HEK293 (cell line): ENCODE results near the gene SULT2B1.
A peak's percentile ranks its signal among the peaks of the same experiment; 100 is the strongest.

ENCODE experiments used
- CTCF ChIA-PET: fragments of 350-600 bp; formaldehyde crosslinking; extraction: SDS; loops from one replicate; lab custom pipeline; 2021; ENCODE audit warnings: antibody characterized with exemption; lab: Yijun Ruan, JAX
- POLR2A ChIA-PET: fragments of 300-600 bp; formaldehyde crosslinking; extraction: SDS; loops from one replicate; lab custom pipeline; 2020; ENCODE audit warnings: antibody characterized with exemption, inconsistent platforms; lab: Yijun Ruan, JAX
- H3K27ac ChIP-seq: fragments of 200-500 bp; sonication (Bioruptor generic); 2 replicates; pipeline ENCODE4 v1.5.1; 2014; ENCODE audit warnings: low read depth, low read length, control low read depth, inconsistent platforms; ENCODE audit errors: extremely low read depth
- H3K36me3 ChIP-seq, 2 experiments: fragments of 200-500 bp in 1 of 2; sonication (Bioruptor generic) in 1 of 2; 1 replicate in 1 of 2; 2 replicates in 1 of 2; pipeline ENCODE4 v1.5.1; 2014 to 2017; ENCODE audit warnings: inconsistent platforms in 2 of 2, low read length in 2 of 2; ENCODE audit not compliant: control insufficient read depth in 2 of 2, insufficient read depth in 1 of 2
- H3K4me1 ChIP-seq: fragments of 200-500 bp; sonication (Bioruptor generic); 2 replicates; pipeline ENCODE4 v1.5.1; 2014; ENCODE audit warnings: mild to moderate bottlenecking, low read length, inconsistent platforms; ENCODE audit not compliant: control insufficient read depth, insufficient read depth
- H3K4me3 ChIP-seq: 2 replicates; pipeline ENCODE4 v1.5.1; 2011; ENCODE audit warnings: low read depth, mild to moderate bottlenecking, control low read depth, low read length, moderate library complexity
- H3K9me3 ChIP-seq: fragments of 200-500 bp; sonication (Bioruptor generic); 2 replicates; pipeline ENCODE4 v1.5.1; 2014; ENCODE audit warnings: low read depth, low read length, inconsistent platforms; ENCODE audit not compliant: control insufficient read depth, insufficient read depth
- GLIS1 ChIP-seq: fragments of 450-650 bp; formaldehyde crosslinking; IDR thresholded peaks from 2 replicates; pipeline ENCODE4 v1.5.1; 2016; ENCODE audit warnings: missing biosample characterization, missing genetic modification characterization
- SP3 ChIP-seq: fragments of 450-650 bp; formaldehyde crosslinking; IDR thresholded peaks from 2 replicates; pipeline ENCODE4 v1.5.1; 2016; ENCODE audit warnings: missing biosample characterization, missing genetic modification characterization
- ZBTB20 ChIP-seq: fragments of 450-650 bp; formaldehyde crosslinking; IDR thresholded peaks from 2 replicates; pipeline ENCODE4 v1.5.1; 2016; ENCODE audit warnings: missing biosample characterization, missing genetic modification characterization
- ZIC2 ChIP-seq: fragments of 450-650 bp; formaldehyde crosslinking; IDR thresholded peaks from 2 replicates; pipeline ENCODE4 v1.5.1; 2016; ENCODE audit warnings: missing biosample characterization, missing genetic modification characterization
- ZNF133 ChIP-seq: fragments of 450-650 bp; formaldehyde crosslinking; IDR thresholded peaks from 2 replicates; pipeline ENCODE4 v1.5.1; 2016; ENCODE audit warnings: missing biosample characterization, missing genetic modification characterization
- ZNF146 ChIP-seq: fragments of 450-650 bp; formaldehyde crosslinking; IDR thresholded peaks from 2 replicates; pipeline ENCODE4 v1.5.1; 2016; ENCODE audit warnings: missing biosample characterization, missing genetic modification characterization
- ZNF221 ChIP-seq: fragments of 450-650 bp; formaldehyde crosslinking; IDR thresholded peaks from 2 replicates; pipeline ENCODE4 v1.5.1; 2017; ENCODE audit warnings: missing biosample characterization, missing genetic modification characterization, borderline replicate concordance
- ZNF24 ChIP-seq: fragments of 450-650 bp; formaldehyde crosslinking; IDR thresholded peaks from 2 replicates; pipeline ENCODE4 v1.5.1; 2016; ENCODE audit warnings: missing biosample characterization, missing genetic modification characterization
- ZNF266 ChIP-seq: fragments of 450-650 bp; formaldehyde crosslinking; IDR thresholded peaks from 2 replicates; pipeline ENCODE4 v1.5.1; 2016; ENCODE audit warnings: missing biosample characterization, missing genetic modification characterization, low read depth
- ZNF324 ChIP-seq: fragments of 450-650 bp; formaldehyde crosslinking; IDR thresholded peaks from 2 replicates; pipeline ENCODE4 v1.5.1; 2016; ENCODE audit warnings: missing biosample characterization, missing genetic modification characterization
- ZNF571 ChIP-seq: fragments of 450-650 bp; formaldehyde crosslinking; IDR thresholded peaks from 2 replicates; pipeline ENCODE4 v1.5.0; 2017; ENCODE audit warnings: missing biosample characterization, missing genetic modification characterization
- ZNF596 ChIP-seq: fragments of 450-650 bp; IDR thresholded peaks from 2 replicates; pipeline ENCODE4 v1.5.0; 2018; ENCODE audit warnings: missing biosample characterization, mild to moderate bottlenecking, missing genetic modification characterization, moderate library complexity
- ZNF843 ChIP-seq: fragments of 450-650 bp; formaldehyde crosslinking; IDR thresholded peaks from 2 replicates; pipeline ENCODE4 v1.5.1; 2016; ENCODE audit warnings: missing biosample characterization, missing genetic modification characterization
- TF ChIP-seq, protein P1 (sequence below): fragments of 450-650 bp; formaldehyde crosslinking; IDR thresholded peaks from 2 replicates; pipeline ENCODE4 v1.5.1; 2016; ENCODE audit warnings: missing biosample characterization, missing genetic modification characterization, borderline replicate concordance
- TF ChIP-seq, protein P2 (sequence below): fragments of 450-650 bp; formaldehyde crosslinking; IDR thresholded peaks from 2 replicates; pipeline ENCODE4 v1.5.1; 2016; ENCODE audit warnings: missing biosample characterization, missing genetic modification characterization
- TF ChIP-seq, protein P3 (sequence below): fragments of 450-650 bp; formaldehyde crosslinking; IDR thresholded peaks from 2 replicates; pipeline ENCODE4 v1.5.1; 2017; ENCODE audit warnings: missing biosample characterization, missing genetic modification characterization
- TF ChIP-seq, protein P4 (sequence below): fragments of 450-650 bp; formaldehyde crosslinking; IDR thresholded peaks from 2 replicates; pipeline ENCODE4 v1.5.1; 2016; ENCODE audit warnings: missing biosample characterization, missing genetic modification characterization, low read depth
- TF ChIP-seq, protein P5 (sequence below): fragments of 450-650 bp; formaldehyde crosslinking; IDR thresholded peaks from 2 replicates; pipeline ENCODE4 v1.5.1; 2016; ENCODE audit warnings: missing biosample characterization, missing genetic modification characterization
- TF ChIP-seq, protein P6 (sequence below): fragments of 450-650 bp; formaldehyde crosslinking; IDR thresholded peaks from 2 replicates; pipeline ENCODE4 v1.5.1; 2016; ENCODE audit warnings: missing biosample characterization, missing genetic modification characterization
- TF ChIP-seq, protein P7 (sequence below): fragments of 450-650 bp; IDR thresholded peaks from 2 replicates; pipeline ENCODE4 v1.5.1; 2018; ENCODE audit warnings: missing biosample characterization, mild to moderate bottlenecking, missing genetic modification characterization

SULT2B1 gene

DNA sequence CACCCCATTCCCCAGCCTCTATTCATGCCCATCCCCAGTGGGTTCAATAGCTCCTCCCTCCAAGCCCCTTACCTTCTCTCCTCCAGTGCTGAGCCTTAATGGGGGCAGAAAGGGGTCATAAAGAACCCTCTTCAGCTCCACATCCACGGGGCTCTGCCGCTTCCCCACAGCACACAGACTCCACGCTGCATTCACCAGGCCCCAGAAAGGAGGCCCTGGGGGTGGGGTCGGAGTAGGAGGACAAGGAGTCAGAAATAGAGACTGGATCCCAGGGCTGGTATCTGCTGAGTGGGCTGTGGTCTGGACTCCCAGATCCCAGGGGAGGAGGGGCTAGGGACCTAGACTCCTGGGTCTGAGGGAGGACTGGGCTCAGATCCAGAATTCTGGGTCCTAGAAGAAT is 92.4 kb downstream of the SULT2B1 start (continued):
- TF ChIP-seq, protein P1, sequence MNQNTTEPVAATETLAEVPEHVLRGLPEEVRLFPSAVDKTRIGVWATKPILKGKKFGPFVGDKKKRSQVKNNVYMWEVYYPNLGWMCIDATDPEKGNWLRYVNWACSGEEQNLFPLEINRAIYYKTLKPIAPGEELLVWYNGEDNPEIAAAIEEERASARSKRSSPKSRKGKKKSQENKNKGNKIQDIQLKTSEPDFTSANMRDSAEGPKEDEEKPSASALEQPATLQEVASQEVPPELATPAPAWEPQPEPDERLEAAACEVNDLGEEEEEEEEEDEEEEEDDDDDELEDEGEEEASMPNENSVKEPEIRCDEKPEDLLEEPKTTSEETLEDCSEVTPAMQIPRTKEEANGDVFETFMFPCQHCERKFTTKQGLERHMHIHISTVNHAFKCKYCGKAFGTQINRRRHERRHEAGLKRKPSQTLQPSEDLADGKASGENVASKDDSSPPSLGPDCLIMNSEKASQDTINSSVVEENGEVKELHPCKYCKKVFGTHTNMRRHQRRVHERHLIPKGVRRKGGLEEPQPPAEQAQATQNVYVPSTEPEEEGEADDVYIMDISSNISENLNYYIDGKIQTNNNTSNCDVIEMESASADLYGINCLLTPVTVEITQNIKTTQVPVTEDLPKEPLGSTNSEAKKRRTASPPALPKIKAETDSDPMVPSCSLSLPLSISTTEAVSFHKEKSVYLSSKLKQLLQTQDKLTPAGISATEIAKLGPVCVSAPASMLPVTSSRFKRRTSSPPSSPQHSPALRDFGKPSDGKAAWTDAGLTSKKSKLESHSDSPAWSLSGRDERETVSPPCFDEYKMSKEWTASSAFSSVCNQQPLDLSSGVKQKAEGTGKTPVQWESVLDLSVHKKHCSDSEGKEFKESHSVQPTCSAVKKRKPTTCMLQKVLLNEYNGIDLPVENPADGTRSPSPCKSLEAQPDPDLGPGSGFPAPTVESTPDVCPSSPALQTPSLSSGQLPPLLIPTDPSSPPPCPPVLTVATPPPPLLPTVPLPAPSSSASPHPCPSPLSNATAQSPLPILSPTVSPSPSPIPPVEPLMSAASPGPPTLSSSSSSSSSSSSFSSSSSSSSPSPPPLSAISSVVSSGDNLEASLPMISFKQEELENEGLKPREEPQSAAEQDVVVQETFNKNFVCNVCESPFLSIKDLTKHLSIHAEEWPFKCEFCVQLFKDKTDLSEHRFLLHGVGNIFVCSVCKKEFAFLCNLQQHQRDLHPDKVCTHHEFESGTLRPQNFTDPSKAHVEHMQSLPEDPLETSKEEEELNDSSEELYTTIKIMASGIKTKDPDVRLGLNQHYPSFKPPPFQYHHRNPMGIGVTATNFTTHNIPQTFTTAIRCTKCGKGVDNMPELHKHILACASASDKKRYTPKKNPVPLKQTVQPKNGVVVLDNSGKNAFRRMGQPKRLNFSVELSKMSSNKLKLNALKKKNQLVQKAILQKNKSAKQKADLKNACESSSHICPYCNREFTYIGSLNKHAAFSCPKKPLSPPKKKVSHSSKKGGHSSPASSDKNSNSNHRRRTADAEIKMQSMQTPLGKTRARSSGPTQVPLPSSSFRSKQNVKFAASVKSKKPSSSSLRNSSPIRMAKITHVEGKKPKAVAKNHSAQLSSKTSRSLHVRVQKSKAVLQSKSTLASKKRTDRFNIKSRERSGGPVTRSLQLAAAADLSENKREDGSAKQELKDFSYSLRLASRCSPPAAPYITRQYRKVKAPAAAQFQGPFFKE (tag by site-specific recombination) = no peak
- TF ChIP-seq ZNF266 (tag by site-specific recombination) (no peak), ZNF133 (tag by site-specific recombination) (no peak), ZNF571 (no peak), SP3 (tag by site-specific recombination) (no peak)

DNA sequence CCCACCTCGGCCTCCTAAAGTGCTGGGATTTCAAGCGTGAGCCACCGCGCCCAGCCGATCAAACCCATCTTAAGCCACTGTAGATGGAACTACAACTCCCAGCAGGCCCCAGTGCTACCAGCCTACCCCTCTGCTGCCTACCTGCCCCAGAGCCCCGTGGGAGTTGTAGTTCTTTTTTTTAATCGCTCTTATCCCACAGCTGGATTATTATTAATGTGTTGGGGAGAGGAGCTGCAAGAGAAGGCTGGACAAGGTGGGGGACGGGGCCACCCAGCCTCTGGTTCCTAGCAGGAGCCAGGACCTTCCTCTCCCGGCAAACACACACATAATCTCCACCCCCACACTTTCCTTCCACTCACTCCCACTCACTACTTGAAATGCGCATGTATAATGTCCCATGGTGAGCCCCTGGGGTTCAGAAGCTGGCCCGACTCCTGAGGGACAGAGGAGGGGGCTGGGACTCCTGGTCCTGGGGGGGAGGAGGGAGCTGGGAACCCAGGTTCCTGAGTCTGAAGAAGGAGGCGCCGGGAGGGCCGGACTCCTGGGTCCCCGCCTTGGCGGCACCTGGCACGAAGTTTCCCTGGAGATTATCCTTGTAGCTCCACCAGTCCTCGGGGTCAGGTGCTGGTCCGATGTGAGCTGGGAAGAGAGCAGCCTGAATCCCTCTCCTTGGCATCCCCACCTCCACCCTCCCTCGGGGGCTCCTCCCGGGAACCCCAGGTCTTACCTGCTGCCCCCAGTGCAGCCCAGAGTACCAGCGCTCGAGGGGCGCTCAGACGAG is 93.1 kb downstream of the SULT2B1 start:
- Histone ChIP-seq H3K27ac (peak overlapping the region; percentile 70; the same call in 1 of the 2 replicates), H3K9me3 (no peaks in the 10 kb centered on the region), H3K36me3 (no peaks in the 10 kb centered on the region), H3K4me1 (peaks cover 9% of the 10 kb centered on the region), H3K4me3 (peak overlapping the region; percentile 44)
- CTCF ChIA-PET = interaction anchor here (0.6 to 3.5 kb wide), 22 partner anchors 8 to 436 kb away, joined by 3 to 30 read pairs (median 5); partner anchors contain the start of gene HSD17B14
- POLR2A ChIA-PET = interaction anchor here (0.6 to 3.9 kb wide), 22 partner anchors 8 to 355 kb away, joined by 3 to 39 read pairs (median 4); partner anchors contain the start of genes BCAT2, DBP, FUT1 and RPL18
- 0 out of 2 replicates have a peak, but pooled peaks have one; percentile 9 for TF ChIP-seq ZNF843 (tag by site-specific recombination)
- TF ChIP-seq, protein P2, sequence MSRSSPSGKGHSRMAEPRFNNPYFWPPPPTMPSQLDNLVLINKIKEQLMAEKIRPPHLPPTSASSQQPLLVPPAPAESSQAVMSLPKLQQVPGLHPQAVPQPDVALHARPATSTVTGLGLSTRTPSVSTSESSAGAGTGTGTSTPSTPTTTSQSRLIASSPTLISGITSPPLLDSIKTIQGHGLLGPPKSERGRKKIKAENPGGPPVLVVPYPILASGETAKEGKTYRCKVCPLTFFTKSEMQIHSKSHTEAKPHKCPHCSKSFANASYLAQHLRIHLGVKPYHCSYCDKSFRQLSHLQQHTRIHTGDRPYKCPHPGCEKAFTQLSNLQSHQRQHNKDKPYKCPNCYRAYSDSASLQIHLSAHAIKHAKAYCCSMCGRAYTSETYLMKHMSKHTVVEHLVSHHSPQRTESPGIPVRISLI (tag by site-specific recombination) = peak; percentile 42; the same call in 1 of the 2 replicates
- TF ChIP-seq, protein P3, sequence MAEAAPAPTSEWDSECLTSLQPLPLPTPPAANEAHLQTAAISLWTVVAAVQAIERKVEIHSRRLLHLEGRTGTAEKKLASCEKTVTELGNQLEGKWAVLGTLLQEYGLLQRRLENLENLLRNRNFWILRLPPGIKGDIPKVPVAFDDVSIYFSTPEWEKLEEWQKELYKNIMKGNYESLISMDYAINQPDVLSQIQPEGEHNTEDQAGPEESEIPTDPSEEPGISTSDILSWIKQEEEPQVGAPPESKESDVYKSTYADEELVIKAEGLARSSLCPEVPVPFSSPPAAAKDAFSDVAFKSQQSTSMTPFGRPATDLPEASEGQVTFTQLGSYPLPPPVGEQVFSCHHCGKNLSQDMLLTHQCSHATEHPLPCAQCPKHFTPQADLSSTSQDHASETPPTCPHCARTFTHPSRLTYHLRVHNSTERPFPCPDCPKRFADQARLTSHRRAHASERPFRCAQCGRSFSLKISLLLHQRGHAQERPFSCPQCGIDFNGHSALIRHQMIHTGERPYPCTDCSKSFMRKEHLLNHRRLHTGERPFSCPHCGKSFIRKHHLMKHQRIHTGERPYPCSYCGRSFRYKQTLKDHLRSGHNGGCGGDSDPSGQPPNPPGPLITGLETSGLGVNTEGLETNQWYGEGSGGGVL = peak; percentile 82
- TF ChIP-seq, protein P4, sequence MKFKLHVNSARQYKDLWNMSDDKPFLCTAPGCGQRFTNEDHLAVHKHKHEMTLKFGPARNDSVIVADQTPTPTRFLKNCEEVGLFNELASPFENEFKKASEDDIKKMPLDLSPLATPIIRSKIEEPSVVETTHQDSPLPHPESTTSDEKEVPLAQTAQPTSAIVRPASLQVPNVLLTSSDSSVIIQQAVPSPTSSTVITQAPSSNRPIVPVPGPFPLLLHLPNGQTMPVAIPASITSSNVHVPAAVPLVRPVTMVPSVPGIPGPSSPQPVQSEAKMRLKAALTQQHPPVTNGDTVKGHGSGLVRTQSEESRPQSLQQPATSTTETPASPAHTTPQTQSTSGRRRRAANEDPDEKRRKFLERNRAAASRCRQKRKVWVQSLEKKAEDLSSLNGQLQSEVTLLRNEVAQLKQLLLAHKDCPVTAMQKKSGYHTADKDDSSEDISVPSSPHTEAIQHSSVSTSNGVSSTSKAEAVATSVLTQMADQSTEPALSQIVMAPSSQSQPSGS (tag by site-specific recombination) = no peak
- no peak for TF ChIP-seq ZNF221 (tag by site-specific recombination)
- TF ChIP-seq, protein P5, sequence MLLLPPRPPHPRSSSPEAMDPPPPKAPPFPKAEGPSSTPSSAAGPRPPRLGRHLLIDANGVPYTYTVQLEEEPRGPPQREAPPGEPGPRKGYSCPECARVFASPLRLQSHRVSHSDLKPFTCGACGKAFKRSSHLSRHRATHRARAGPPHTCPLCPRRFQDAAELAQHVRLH = peak; percentile 99
- TF ChIP-seq ZIC2 (tag by site-specific recombination) = peak; percentile 68
- peak; percentile 10; the same call in 1 of the 2 replicates for TF ChIP-seq ZBTB20 (tag by site-specific recombination)
- TF ChIP-seq ZNF146 = no peak
- no peak for TF ChIP-seq ZNF596
- TF ChIP-seq, protein P6, sequence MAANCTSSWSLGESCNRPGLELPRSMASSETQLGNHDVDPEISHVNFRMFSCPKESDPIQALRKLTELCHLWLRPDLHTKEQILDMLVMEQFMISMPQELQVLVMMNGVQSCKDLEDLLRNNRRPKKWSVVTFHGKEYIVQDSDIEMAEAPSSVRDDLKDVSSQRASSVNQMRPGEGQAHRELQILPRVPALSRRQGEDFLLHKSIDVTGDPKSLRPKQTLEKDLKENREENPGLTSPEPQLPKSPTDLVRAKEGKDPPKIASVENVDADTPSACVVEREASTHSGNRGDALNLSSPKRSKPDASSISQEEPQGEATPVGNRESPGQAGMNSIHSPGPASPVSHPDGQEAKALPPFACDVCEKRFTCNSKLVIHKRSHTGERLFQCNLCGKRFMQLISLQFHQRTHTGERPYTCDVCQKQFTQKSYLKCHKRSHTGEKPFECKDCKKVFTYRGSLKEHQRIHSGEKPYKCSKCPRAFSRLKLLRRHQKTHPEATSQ (tag by site-specific recombination) = no peak
- TF ChIP-seq ZNF24 = no peak
- TF ChIP-seq GLIS1 (tag by site-specific recombination) = peak; percentile 72
- TF ChIP-seq, protein P7, sequence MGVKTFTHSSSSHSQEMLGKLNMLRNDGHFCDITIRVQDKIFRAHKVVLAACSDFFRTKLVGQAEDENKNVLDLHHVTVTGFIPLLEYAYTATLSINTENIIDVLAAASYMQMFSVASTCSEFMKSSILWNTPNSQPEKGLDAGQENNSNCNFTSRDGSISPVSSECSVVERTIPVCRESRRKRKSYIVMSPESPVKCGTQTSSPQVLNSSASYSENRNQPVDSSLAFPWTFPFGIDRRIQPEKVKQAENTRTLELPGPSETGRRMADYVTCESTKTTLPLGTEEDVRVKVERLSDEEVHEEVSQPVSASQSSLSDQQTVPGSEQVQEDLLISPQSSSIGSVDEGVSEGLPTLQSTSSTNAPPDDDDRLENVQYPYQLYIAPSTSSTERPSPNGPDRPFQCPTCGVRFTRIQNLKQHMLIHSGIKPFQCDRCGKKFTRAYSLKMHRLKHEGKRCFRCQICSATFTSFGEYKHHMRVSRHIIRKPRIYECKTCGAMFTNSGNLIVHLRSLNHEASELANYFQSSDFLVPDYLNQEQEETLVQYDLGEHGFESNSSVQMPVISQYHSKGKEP (tag by site-specific recombination) = 0 out of 2 replicates have a peak, but pooled peaks have one; percentile 50
- no peak for TF ChIP-seq ZNF324
